ENCODE measurements around the gene ACAD9. TPM values are rescaled to one million over a fixed set of nuclear protein-coding genes. Genes with fewer than 3 reads are reported as not detected.
"Not testable (repeated sequence)": the region's sequence is repeated elsewhere in the genome, so short reads cannot be mapped to it uniquely, and the experiment has no call there.

ACAD9 gene
- total RNA-seq (2013), result 22.9 TPM
- polyA plus RNA-seq, result 10 to 100 TPM; 21.9 to 27.7 (median 25.6) TPM
- 20.1 and 24.3 TPM in 2 replicates for polyA minus RNA-seq
- total RNA-seq, result 7.1 to 49.3 (median 23.7) reads per million in 11 experiments

DNA sequence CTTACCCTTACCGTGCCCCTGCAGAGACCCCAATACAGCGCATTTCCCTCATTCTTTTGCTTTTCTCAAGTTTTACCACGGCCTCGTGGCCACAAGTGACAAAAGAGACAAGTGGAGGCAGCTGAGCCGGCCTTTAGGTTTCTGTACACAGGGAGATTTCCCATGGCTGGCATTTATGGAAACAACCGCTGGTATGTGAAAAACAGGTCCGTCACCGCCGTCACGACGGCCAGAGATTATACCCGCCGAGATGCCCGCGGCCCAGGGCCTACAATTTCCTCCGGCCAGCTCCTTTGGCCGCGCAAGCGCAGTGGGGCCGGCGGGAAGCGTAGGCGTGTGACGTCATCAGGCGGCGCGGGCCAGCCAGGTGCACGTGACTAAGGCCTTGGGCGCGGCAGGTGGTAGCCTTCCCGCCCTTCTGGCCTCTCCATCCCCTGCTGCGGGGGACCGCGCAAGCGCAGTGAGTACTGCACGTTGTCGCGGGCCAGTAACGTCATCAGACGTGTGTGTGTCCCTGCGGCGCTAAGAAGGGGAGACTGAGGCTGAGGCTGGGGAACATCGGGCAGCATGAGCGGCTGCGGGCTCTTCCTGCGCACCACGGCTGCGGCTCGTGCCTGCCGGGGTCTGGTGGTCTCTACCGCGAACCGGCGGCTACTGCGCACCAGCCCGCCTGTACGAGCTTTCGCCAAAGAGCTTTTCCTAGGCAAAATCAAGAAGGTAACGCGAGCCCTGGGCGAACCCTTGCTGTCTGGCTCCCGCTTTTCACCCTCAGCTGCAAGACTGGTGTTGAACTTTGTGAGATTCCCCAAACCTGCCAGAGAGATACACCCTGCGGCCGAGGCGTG, at the start of gene ACAD9:
Gene ACAD9, plus strand, starts transcription at position 496 of the 845 bp plus-strand sequence. Its CDS starts 72 bp downstream, at position 568.
- H3K27me3 ChIP-seq (ENCODE audit: control insufficient read depth in 2 of 2, insufficient read depth in 2 of 2, low read length in 2 of 2), result no peaks in the 10 kb centered on the region
- peaks cover 67% of the 10 kb centered on the region for H3K79me2 ChIP-seq (ENCODE audit: insufficient read depth, low read length)
- intact Hi-C loops (cut with micrococcal nuclease), result loop anchor here in 1 of 2 donors (5.0 kb wide), 1 partner anchor 262 kb away; no protein-coding TSS in a partner anchor
- peaks cover 0 to 2% (median 0%) of the 10 kb centered on the region in 3 donors for H3K27me3 Mint-ChIP-seq (ENCODE audit: low read depth in 3 of 3)
- peak within 1 kb of the TSS; percentile 69 to 83 (median 80) for H3K4me3 ChIP-seq (replicated peaks in 1 of 3; ENCODE audit: low read depth in 2 of 3, low read length in 3 of 3)
- peaks cover 12 to 17% of the 10 kb centered on the region in 2 donors for H3K36me3 Mint-ChIP-seq
- WGBS (ENCODE audit: insufficient coverage), result under 1% methylated on average over 60 of the region's 65 CpGs
- peak within 1 kb of the TSS; percentile 99 for H2AFZ ChIP-seq (ENCODE audit: insufficient read depth, low read depth, low read length, poor library complexity, severe bottlenecking)
- peaks cover 2 to 26% of the 10 kb centered on the region in 2 donors for H3K36me3 ChIP-seq (replicated peaks in 1 of 2; ENCODE audit: control insufficient read depth in 1 of 2, insufficient read depth in 2 of 2, low read length in 2 of 2)
- H4K20me1 ChIP-seq (ENCODE audit: insufficient read depth, low read length), result no peaks in the 10 kb centered on the region
- peak within 1 kb of the TSS; percentile 87 to 92 for H3K4me3 Mint-ChIP-seq
- peak within 1 kb of the TSS; percentile 89 for H3K9ac ChIP-seq (ENCODE audit: insufficient read depth, low read length, poor library complexity, severe bottlenecking)
- H3K9me3 Mint-ChIP-seq, result no peaks in the 10 kb centered on the region
- H3K27ac ChIP-seq (ENCODE audit: low read depth in 1 of 2, low read length in 2 of 2), result peak within 1 kb of the TSS; percentile 96 to 98
- H3K9me3 ChIP-seq (replicated peaks in 1 of 2; ENCODE audit: control insufficient read depth in 1 of 2, insufficient read depth in 1 of 2, low read length in 2 of 2), result no peaks in the 10 kb centered on the region
- H3K4me1 ChIP-seq (ENCODE audit: control insufficient read depth in 1 of 2, insufficient read depth in 2 of 2, low read length in 2 of 2), result peaks cover 40 to 55% of the 10 kb centered on the region in 2 donors
- peaks cover 59% of the 10 kb centered on the region for H3K4me1 Mint-ChIP-seq
- TF ChIP-seq, protein P1, sequence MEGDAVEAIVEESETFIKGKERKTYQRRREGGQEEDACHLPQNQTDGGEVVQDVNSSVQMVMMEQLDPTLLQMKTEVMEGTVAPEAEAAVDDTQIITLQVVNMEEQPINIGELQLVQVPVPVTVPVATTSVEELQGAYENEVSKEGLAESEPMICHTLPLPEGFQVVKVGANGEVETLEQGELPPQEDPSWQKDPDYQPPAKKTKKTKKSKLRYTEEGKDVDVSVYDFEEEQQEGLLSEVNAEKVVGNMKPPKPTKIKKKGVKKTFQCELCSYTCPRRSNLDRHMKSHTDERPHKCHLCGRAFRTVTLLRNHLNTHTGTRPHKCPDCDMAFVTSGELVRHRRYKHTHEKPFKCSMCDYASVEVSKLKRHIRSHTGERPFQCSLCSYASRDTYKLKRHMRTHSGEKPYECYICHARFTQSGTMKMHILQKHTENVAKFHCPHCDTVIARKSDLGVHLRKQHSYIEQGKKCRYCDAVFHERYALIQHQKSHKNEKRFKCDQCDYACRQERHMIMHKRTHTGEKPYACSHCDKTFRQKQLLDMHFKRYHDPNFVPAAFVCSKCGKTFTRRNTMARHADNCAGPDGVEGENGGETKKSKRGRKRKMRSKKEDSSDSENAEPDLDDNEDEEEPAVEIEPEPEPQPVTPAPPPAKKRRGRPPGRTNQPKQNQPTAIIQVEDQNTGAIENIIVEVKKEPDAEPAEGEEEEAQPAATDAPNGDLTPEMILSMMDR (IDR thresholded peaks at IDR 0.05), result no peak
- H3K4me2 ChIP-seq (replicated peaks; ENCODE audit: extremely low read depth, low read length, poor library complexity, severe bottlenecking), result peak within 1 kb of the TSS; percentile 78
- DNase-seq, result peak; percentile 97 to 99 (median 97)
- H3K27ac Mint-ChIP-seq, result peak within 1 kb of the TSS; percentile 96 to 100 (median 97)

DNA sequence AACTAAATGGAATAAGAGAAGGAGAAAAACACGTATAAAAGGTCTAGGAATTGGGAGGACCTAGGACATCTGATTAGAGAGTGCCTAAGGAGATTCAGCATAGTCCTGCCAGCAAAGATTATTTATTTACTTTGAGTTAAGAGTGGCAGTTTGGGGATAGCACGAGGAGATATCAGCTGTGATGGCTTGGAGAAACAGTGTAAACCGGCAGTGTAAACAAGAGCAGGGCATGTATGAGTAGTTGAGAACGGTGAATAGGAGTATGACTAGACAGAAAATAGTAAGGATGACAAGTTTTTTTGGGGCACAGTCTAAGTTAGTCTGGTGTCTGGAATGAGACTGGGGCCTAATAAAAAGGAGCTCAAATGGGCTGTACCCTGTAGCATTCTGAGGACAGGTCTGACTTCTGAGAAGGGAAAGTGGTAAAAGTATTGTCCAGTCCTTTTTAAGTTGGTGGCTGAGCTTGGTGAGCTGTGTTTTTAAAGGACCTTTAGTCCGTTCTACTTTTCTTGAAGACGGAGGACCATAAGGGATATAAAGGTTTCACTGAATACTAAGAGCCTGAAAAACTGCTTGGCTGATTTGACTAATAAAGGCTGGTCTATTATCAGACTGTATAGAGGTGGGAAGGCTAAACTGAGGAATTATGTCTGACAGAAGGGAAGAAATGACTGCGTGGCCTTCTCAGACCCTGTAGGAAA, 49.3 kb upstream of the ACAD9 start:
- H3K9me3 ChIP-seq (replicated peaks in 1 of 2; ENCODE audit: control insufficient read depth in 1 of 2, insufficient read depth in 1 of 2, low read length in 2 of 2); H3K36me3 Mint-ChIP-seq; DNase-seq; H3K9me3 Mint-ChIP-seq; H3K9ac ChIP-seq (ENCODE audit: insufficient read depth, low read length, poor library complexity, severe bottlenecking); H3K36me3 ChIP-seq (replicated peaks in 1 of 2; ENCODE audit: control insufficient read depth in 1 of 2, insufficient read depth in 2 of 2, low read length in 2 of 2); H3K27me3 ChIP-seq (ENCODE audit: control insufficient read depth in 2 of 2, insufficient read depth in 2 of 2, low read length in 2 of 2); H3K79me2 ChIP-seq (ENCODE audit: insufficient read depth, low read length); H3K4me1 ChIP-seq (ENCODE audit: control insufficient read depth in 1 of 2, insufficient read depth in 2 of 2, low read length in 2 of 2); H3K27me3 Mint-ChIP-seq (ENCODE audit: low read depth in 3 of 3); H3K27ac ChIP-seq (ENCODE audit: low read depth in 1 of 2, low read length in 2 of 2); H2AFZ ChIP-seq (ENCODE audit: insufficient read depth, low read depth, low read length, poor library complexity, severe bottlenecking); H3K4me3 Mint-ChIP-seq; H4K20me1 ChIP-seq (ENCODE audit: insufficient read depth, low read length); H3K4me1 Mint-ChIP-seq; H3K4me2 ChIP-seq (replicated peaks; ENCODE audit: extremely low read depth, low read length, poor library complexity, severe bottlenecking); intact Hi-C loops (cut with micrococcal nuclease); H3K27ac Mint-ChIP-seq; H3K4me3 ChIP-seq (replicated peaks in 1 of 3; ENCODE audit: low read depth in 2 of 3, low read length in 3 of 3): not testable (repeated sequence)
- 87% methylated on average over 4 of the region's 7 CpGs for WGBS (ENCODE audit: insufficient coverage)

DNA sequence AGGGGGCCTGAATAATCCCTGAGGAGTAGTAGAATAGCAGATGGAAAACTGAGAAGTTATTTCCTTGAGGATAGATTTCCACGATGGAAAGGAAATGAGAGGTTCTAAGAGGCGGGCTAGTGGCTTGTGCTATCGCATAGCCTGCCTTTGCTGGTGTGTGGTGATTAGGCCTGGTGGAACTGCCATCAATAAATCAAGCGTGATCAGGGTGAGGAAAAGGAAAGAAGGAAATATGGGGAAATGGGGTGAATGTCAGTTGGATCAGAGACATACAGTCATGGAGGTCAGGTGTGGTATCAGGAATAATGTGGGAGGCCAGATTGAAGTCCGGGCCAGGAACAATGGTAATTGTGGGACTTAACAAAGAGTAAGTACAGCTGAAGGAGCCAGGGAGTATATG, 48.7 kb upstream of the ACAD9 start:
- H3K36me3 Mint-ChIP-seq; H3K27ac ChIP-seq (ENCODE audit: low read depth in 1 of 2, low read length in 2 of 2); H3K27me3 ChIP-seq (ENCODE audit: control insufficient read depth in 2 of 2, insufficient read depth in 2 of 2, low read length in 2 of 2); DNase-seq; H3K9me3 Mint-ChIP-seq; H3K9me3 ChIP-seq (replicated peaks in 1 of 2; ENCODE audit: control insufficient read depth in 1 of 2, insufficient read depth in 1 of 2, low read length in 2 of 2); H3K4me1 ChIP-seq (ENCODE audit: control insufficient read depth in 1 of 2, insufficient read depth in 2 of 2, low read length in 2 of 2); H4K20me1 ChIP-seq (ENCODE audit: insufficient read depth, low read length); H3K4me1 Mint-ChIP-seq; intact Hi-C loops (cut with micrococcal nuclease); H3K27ac Mint-ChIP-seq; H3K4me2 ChIP-seq (replicated peaks; ENCODE audit: extremely low read depth, low read length, poor library complexity, severe bottlenecking); H3K4me3 ChIP-seq (replicated peaks in 1 of 3; ENCODE audit: low read depth in 2 of 3, low read length in 3 of 3); H3K9ac ChIP-seq (ENCODE audit: insufficient read depth, low read length, poor library complexity, severe bottlenecking); H3K79me2 ChIP-seq (ENCODE audit: insufficient read depth, low read length); H2AFZ ChIP-seq (ENCODE audit: insufficient read depth, low read depth, low read length, poor library complexity, severe bottlenecking); H3K36me3 ChIP-seq (replicated peaks in 1 of 2; ENCODE audit: control insufficient read depth in 1 of 2, insufficient read depth in 2 of 2, low read length in 2 of 2); H3K4me3 Mint-ChIP-seq; H3K27me3 Mint-ChIP-seq (ENCODE audit: low read depth in 3 of 3): not testable (repeated sequence)
- WGBS (ENCODE audit: insufficient coverage), result 91% methylated on average over 4 of the region's 5 CpGs
